HG03432 (cell line): Measurements from ENCODE around the gene TTLL3.
"Not testable (repeated sequence)": the region's sequence is repeated elsewhere in the genome, so short reads cannot be mapped to it uniquely, and the experiment has no call there.

ENCODE experiments used
- ATAC-seq: cut with Tn5 transposase; IDR thresholded peaks from one replicate; pipeline ENCODE4 v1.9.1; 2021; ENCODE audit warnings: mild to moderate bottlenecking, moderate library complexity; ENCODE audit not compliant: unreplicated experiment

Gene TTLL3

GRCh38 chr3:9865125-9865637 is 55.1 kb downstream of the TTLL3 start:
- not testable (repeated sequence) for ATAC-seq

- no peak for ATAC-seq
These were observed 56.6 kb downstream of the TTLL3 start for GRCh38 chr3:9866639-9867038.

DNA sequence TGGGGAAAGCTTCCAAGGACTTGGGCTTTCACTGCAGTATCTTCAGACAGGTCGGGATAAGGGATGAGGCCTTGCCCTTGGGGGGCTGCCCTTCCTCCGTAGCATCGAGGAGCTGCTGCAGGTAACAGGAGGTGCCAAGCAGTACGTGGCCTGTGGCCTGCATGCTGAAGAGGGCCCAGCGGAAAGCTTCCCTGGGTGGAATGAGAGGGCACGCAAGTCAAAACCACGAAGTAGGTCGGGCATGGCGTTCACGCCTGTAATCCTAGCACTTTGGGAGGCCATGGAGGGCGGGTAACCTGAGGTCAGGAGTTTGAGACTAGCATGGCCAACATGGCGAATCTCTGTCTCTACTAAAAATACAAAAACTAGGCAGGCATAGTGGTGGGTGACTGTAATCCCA is 57.0 kb downstream of the TTLL3 start:
- no peak for ATAC-seq

DNA sequence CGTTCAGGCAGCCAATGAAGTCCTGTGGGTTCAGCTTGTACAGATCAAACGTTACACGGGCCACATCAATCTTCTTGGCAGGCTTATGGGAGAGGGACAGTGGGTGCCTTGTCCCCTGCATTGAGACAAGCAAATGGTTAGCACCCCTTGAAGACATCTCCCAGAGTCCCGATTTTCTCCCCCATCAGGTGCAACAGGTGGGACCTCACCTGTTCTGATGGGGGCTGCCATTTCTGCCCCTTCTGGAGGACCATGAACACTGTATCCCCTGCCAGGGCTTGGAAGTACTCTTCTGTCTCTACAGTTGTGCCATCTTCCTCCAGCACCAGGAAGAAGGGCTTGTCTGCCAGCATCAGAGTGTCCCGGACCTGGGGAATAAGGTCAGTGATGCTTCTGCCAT is 59.9 kb downstream of the TTLL3 start:
- no peak for ATAC-seq

- ATAC-seq = no peak
These were observed 60.9 kb downstream of the TTLL3 start for GRCh38 chr3:9870978-9871377.

DNA sequence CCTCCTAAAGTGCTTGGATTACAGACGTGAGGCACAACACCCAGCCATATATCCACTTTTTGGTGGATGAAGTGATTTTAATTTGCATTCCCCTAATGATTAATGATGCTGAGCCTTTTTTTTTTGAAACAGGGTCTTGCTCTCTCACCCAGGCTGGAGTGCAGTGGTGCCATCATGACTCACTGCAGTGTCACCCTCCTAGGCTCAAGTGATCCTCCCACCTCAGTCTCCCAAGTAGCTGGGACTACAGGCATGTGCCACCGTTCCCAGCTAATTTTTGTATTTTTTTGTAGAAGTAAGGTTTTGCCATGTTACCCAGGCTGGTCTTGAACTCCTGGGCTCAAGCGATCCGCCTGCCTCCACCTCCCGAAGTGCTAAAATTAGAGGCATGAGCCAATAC is 62.0 kb downstream of the TTLL3 start:
- not testable (repeated sequence) for ATAC-seq

- no peak for ATAC-seq
These were observed 65.4 kb downstream of the TTLL3 start for GRCh38 chr3:9875448-9875847.

GRCh38 chr3:9876255-9876654 is 66.2 kb downstream of the TTLL3 start:
- not testable (repeated sequence) for ATAC-seq

DNA sequence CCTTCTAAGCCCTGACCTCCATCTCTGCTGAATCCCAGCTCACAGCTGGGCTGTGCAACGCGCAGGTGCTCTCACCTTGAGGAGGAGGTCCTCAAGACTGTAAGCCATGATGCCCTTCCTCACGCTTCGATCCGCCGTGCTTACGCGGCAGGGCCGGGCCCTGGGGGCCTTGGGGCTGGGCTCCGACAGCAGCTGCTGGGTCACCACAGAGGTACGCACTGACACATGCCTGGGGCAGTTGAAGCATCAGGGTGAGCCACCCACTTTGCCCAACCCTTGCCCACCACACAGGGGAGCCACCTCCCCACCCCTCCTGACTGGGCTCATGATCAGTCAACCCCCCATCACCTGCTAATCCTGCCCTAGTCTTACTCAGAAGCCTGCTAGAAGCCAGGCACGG is 66.9 kb downstream of the TTLL3 start:
- ATAC-seq = no peak

- no peak for ATAC-seq
These were observed 68.6 kb downstream of the TTLL3 start for GRCh38 chr3:9878700-9879099.

DNA sequence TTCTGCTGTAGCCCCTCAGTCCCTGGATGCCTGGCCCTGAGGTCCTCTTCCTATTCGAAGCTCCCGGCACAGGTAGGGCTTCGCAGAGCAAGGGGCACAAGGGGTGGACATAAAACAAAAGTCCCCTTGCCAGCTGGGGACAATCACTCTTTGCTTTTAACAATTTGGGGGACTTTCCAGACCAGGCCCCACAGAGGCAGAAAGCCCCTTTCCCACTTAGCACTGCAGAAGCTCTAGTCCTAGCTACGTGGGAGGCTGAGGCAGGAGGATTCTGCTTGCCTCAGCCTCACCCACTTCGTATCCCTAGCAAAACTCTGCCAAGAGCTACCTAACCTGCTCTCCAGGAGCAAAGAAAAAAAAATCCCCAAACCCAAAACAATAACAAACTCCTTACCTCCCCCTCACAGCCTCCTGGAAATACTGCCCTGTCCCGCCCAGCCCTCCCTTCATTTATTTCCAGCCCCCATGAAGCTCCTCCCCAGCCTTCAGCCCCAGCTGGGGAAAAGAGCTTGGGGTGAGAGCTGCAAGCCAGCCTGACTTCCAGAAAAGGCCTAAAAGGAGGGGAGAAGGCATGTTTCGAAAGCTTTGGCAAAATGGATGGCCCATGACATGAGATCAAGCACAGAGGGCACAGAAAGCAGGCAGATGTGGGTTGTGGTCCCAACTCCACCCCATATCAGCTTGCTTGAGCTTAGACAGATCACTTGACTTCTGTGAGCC is 69.9 kb downstream of the TTLL3 start, which contains the start of gene CIDEC:
Gene CIDEC (minus strand): TSS at position 424 of the 720 bp plus-strand sequence. CDS start 1,767 bp downstream, outside the sequence.
- no peak for ATAC-seq

GRCh38 chr3:9881441-9881840 is 71.4 kb downstream of the TTLL3 start:
- no peak for ATAC-seq

GRCh38 chr3:9883706-9884554 is 73.9 kb downstream of the TTLL3 start:
- no peak for ATAC-seq

- no peak for ATAC-seq
These were observed 74.6 kb downstream of the TTLL3 start for GRCh38 chr3:9884555-9885165.
